Measurements from ENCODE around the gene HNRNPA0. TPM values are rescaled to one million over a fixed set of nuclear protein-coding genes. Genes with fewer than 3 reads are reported as not detected.

HNRNPA0 gene
- total RNA-seq, 1 experiment from 2014 or later = 38.9 TPM

GRCh38 chr5:137792303-137792702 lies 38.1 kb upstream of the HNRNPA0 start:
- H3K9me3 ChIP-seq (ENCODE audit: control insufficient read depth in 1 of 2, insufficient read depth in 1 of 2, low read depth in 1 of 2, low read length in 2 of 2) = no peaks in the 10 kb centered on the region
- H3K9me2 ChIP-seq (ENCODE audit: insufficient read depth) = no peaks in the 10 kb centered on the region
- H2AFZ ChIP-seq (ENCODE audit: low read depth, low read length, poor library complexity, severe bottlenecking) = no peak overlapping the region
- H3K4me1 ChIP-seq (ENCODE audit: control insufficient read depth in 1 of 2, insufficient read depth in 2 of 2, low read length in 2 of 2) = peaks cover 0 to 9% of the 10 kb centered on the region in 2 experiments; a peak in 1 of 4 replicates
- H3K79me2 ChIP-seq (ENCODE audit: insufficient read depth, low read length) = no peaks in the 10 kb centered on the region
- TF ChIP-seq CTCF (IDR thresholded peaks at IDR 0.05 in 2 of 3, conservative IDR thresholded peaks at IDR 0.05 in 1 of 3; ENCODE audit: borderline replicate concordance in 1 of 3, insufficient read depth in 1 of 3, low read depth in 2 of 3, low read length in 2 of 3) (no peak), SP1 (IDR thresholded peaks at IDR 0.05; ENCODE audit: low read depth) (no peak), POLR2A (IDR thresholded peaks at IDR 0.05; ENCODE audit: borderline replicate concordance, extremely low read depth, insufficient read depth, insufficient read length) (no peak), EZH2phosphoT487 (IDR thresholded peaks at IDR 0.05; ENCODE audit: borderline replicate concordance) (no peak), TCF7L2 (IDR thresholded peaks at IDR 0.05; ENCODE audit: borderline replicate concordance, extremely low read depth, insufficient read depth, insufficient read length) (no peak), SRF (IDR thresholded peaks at IDR 0.05; ENCODE audit: low read depth) (no peak), SIN3A (IDR thresholded peaks at IDR 0.05; ENCODE audit: low read depth) (no peak), EGR1 (IDR thresholded peaks at IDR 0.05; ENCODE audit: low read depth) (no peak), ZBTB33 (IDR thresholded peaks at IDR 0.05; ENCODE audit: extremely low read depth, insufficient replicate concordance, low read length) (no peak), ZFX (IDR thresholded peaks at IDR 0.05) (no peak), RAD21 (IDR thresholded peaks at IDR 0.05; ENCODE audit: low read depth) (no peak), ELF1 (IDR thresholded peaks at IDR 0.05; ENCODE audit: borderline replicate concordance, low read depth) (no peak), YY1 (IDR thresholded peaks at IDR 0.05; ENCODE audit: extremely low read depth, insufficient replicate concordance, low read depth, low read length) (no peak), CBX3 (IDR thresholded peaks at IDR 0.05; ENCODE audit: low read depth) (no peak)
- TF ChIP-seq, protein P1, sequence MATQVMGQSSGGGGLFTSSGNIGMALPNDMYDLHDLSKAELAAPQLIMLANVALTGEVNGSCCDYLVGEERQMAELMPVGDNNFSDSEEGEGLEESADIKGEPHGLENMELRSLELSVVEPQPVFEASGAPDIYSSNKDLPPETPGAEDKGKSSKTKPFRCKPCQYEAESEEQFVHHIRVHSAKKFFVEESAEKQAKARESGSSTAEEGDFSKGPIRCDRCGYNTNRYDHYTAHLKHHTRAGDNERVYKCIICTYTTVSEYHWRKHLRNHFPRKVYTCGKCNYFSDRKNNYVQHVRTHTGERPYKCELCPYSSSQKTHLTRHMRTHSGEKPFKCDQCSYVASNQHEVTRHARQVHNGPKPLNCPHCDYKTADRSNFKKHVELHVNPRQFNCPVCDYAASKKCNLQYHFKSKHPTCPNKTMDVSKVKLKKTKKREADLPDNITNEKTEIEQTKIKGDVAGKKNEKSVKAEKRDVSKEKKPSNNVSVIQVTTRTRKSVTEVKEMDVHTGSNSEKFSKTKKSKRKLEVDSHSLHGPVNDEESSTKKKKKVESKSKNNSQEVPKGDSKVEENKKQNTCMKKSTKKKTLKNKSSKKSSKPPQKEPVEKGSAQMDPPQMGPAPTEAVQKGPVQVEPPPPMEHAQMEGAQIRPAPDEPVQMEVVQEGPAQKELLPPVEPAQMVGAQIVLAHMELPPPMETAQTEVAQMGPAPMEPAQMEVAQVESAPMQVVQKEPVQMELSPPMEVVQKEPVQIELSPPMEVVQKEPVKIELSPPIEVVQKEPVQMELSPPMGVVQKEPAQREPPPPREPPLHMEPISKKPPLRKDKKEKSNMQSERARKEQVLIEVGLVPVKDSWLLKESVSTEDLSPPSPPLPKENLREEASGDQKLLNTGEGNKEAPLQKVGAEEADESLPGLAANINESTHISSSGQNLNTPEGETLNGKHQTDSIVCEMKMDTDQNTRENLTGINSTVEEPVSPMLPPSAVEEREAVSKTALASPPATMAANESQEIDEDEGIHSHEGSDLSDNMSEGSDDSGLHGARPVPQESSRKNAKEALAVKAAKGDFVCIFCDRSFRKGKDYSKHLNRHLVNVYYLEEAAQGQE (IDR thresholded peaks at IDR 0.05; ENCODE audit: low read depth) = no peak
- DNase-seq (ENCODE audit: low read depth, low spot score) (no peak), ATAC-seq (no peak)
- H3K9ac ChIP-seq (ENCODE audit: low read length) = no peak overlapping the region
- RAD21 ChIA-PET (ENCODE audit: low non-redundant PET in 1 of 2, low total read pairs in 2 of 2, uncharacterized antibody in 2 of 2, unreplicated experiment in 2 of 2) = no interaction called here
- POLR2A ChIA-PET = no interaction called here
- no peaks in the 10 kb centered on the region for H3K27me3 ChIP-seq (ENCODE audit: insufficient read depth, low read length)
- H3K36me3 ChIP-seq (ENCODE audit: control insufficient read depth in 1 of 2, insufficient read depth in 2 of 2, low read length in 2 of 2) = no peaks in the 10 kb centered on the region
- CTCF ChIA-PET = interaction anchor here (1.2 kb wide), 1 partner anchor 13 kb away, joined by 4 read pairs; no protein-coding TSS in a partner anchor
- no TSS peak for BruUV-seq (replicated peaks)
- no peak overlapping the region for H3K27ac ChIP-seq (ENCODE audit: low read depth, low read length)
- H4K20me1 ChIP-seq (ENCODE audit: insufficient read depth) = no peaks in the 10 kb centered on the region
- H3K4me2 ChIP-seq (ENCODE audit: low read length) = no peak overlapping the region
- H3K4me3 ChIP-seq (replicated peaks in 1 of 2; ENCODE audit: low read depth in 1 of 2, low read length in 2 of 2) = no peak overlapping the region
- intact Hi-C loops (cut with micrococcal nuclease) = no loop called here
